HG03460 (cell line): ENCODE data around the gene SMG7.
"Not testable (repeated sequence)": the region's sequence is repeated elsewhere in the genome, so short reads cannot be mapped to it uniquely, and the experiment has no call there.

ENCODE experiments used
- ATAC-seq: cut with Tn5 transposase; IDR thresholded peaks from one replicate; pipeline ENCODE4 v1.9.1; 2021; ENCODE audit not compliant: unreplicated experiment

Gene SMG7

GRCh38 chr1:183472488-183473216 is at the start of gene SMG7:
SMG7 (plus strand) TSS chr1:183472499; CDS start chr1:183472621, 122 bp downstream.
- peak; percentile 14 for ATAC-seq

DNA sequence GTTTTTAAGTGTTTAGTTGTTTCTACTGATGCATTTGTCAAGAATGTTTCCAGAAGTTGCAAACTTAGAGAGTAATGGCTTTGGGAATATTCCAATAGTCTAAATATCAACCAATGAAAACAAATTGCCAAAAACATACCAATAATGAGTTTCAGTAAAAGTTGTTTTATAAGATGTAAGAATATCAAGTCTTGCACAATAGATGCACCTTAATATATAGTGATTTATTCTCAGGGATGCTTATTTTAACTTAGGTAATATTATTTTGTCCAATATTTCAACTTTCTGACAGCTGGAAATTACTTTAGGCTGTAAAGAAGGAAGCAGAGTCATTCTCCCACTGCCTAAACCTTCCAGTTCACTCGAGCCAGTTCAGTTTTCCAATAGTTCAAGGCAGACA is 48.8 kb upstream of the SMG7 start:
- no peak for ATAC-seq

- no peak for ATAC-seq
These were observed 47.6 kb upstream of the SMG7 start for GRCh38 chr1:183424691-183425090.

GRCh38 chr1:183427591-183427990 is 44.7 kb upstream of the SMG7 start:
- ATAC-seq = not testable (repeated sequence)

- ATAC-seq = no peak
These were observed 40.3 kb upstream of the SMG7 start for GRCh38 chr1:183431840-183432547.

- no peak for ATAC-seq
These were observed 39.8 kb upstream of the SMG7 start for GRCh38 chr1:183432548-183432875.

- ATAC-seq = no peak
These were observed 38.6 kb upstream of the SMG7 start for GRCh38 chr1:183433703-183434102.

- no peak for ATAC-seq
These were observed 36.8 kb upstream of the SMG7 start for GRCh38 chr1:183435497-183435896.

DNA sequence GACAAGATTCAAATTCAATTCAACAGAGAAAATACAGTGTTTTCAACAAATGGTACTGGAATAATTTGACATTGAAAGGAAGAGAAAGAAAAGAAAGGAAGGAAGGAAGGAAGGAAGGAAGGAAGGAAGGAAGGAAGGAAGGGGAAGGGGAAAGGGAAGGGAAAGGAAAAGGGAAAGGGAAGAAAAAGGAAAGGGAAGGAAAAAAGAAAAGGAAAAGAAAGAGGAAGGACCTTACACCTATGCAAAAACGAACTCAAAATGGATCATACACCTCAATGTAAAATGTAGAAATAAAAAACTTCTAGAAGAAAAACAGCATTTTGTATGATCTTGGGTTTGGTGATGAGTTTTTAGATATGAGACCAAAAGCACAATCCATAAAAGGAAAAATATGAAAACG is 34.2 kb upstream of the SMG7 start:
- no peak for ATAC-seq

DNA sequence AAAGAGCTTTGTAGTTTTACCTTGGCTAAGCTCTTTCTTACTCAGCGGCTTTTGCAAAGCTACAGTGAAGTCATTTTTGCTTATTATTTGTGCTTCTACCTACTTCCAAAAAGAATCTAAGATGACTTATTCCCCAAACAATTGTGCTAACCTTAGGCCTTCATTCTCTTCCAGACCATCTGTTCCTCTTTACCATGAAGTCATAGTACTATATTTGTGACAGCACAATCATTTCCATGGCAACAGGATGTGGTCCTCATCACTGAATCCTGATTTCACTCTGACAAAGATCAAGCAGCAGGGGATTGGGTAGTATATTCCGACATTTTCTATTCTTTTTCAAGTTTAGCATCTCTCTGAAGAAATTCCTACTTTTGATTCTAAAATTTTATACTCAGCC is 29.3 kb upstream of the SMG7 start:
- ATAC-seq = no peak

- no peak for ATAC-seq
These were observed 28.8 kb upstream of the SMG7 start for GRCh38 chr1:183443466-183443865.

- ATAC-seq = no peak
These were observed 28.1 kb upstream of the SMG7 start for GRCh38 chr1:183444243-183444642.

DNA sequence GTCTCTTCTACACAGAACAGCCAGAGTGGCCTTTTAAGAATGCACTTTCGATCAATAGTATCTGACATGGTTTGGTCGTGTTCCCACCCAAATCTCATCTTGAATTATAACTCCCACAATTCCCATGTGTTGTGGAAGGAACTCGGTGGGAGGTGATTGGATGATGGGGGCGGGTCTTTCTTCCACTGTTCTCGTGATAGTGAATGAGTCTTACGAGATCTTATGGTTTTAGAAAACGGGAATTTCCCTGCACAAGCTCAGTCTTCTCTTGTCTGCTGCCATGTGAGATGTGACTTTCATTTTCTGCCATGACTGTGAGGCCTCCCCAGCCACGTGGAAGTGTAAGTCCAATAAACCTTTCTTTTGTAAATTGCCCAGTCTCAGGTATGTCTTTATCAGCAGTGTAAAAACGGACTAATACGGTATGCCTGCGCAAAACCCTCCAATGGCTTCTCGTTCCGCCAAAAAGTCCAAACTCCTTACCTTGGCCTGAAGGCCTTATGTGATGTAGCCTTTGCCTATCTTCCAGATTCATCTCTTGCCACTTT is 23.0 kb upstream of the SMG7 start:
- no peak for ATAC-seq

DNA sequence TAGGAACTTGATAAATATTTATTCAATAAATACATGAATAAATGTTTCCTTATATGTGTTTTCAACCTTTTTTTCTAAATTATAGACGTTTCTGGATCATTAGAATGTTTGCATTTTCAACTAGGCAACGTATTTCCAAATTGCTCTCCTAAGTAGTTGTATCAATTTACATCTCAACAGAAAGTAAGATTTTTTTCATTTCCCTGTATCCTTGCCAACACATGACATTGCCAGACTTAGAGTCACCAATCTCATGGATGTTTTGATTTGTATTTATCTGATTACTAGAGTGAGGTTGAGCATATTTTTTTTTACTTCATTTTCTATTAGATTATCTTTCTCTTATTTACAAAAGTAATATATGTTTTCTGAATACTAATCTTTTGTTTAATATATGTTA is 22.2 kb upstream of the SMG7 start:
- ATAC-seq = no peak

- no peak for ATAC-seq
These were observed 17.9 kb upstream of the SMG7 start for GRCh38 chr1:183454377-183454776.

GRCh38 chr1:183456826-183457225 is 15.5 kb upstream of the SMG7 start:
- ATAC-seq = no peak

GRCh38 chr1:183457449-183457848 is 14.8 kb upstream of the SMG7 start:
- no peak for ATAC-seq

- ATAC-seq = no peak
These were observed 11.7 kb upstream of the SMG7 start for GRCh38 chr1:183460596-183460995.

GRCh38 chr1:183461350-183461749 is 10.9 kb upstream of the SMG7 start:
- no peak for ATAC-seq

DNA sequence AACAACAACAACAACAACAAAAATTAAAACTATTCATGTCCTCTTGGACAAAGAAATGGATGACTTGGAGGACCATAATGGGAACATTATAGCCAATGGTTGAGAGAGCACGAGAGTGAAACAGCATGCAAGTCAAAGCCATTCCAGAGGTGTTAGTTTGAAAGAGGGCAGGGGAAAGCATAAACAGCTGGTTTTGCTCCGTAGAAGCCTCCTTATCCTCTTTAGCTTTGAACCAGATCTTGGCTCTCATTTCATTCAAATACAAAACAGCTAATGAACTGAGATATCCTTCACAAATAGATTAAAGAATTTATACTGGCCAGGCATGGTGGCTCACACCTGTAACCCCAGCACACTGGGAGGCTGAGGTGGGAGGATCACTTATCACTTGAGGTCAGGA is 8.7 kb upstream of the SMG7 start:
- no peak for ATAC-seq

DNA sequence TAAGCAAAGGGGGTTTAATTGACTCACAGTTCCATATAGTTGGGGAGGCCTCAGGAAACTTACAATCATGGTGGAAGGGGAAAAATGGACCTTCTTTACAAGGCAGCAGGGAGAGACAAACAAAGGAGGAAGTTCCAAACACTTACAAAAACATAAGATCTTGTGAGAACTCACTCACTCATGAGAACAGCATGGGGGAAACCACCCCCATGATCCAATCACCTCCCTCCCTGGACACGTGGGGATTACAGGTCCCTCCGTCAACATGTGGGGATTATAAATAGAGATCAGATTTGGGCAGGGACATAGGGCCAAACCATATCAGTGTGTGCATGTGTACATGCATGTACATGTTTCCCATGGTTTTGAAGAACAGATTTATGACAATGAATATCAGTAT is 5.5 kb upstream of the SMG7 start:
- ATAC-seq = no peak

- ATAC-seq = no peak
These were observed 4.6 kb upstream of the SMG7 start for GRCh38 chr1:183467687-183468086.
